Measurements from ENCODE around the gene GAS1.
A peak's percentile ranks its signal among the peaks of the same experiment; 100 is the strongest.

The GAS1 gene

DNA sequence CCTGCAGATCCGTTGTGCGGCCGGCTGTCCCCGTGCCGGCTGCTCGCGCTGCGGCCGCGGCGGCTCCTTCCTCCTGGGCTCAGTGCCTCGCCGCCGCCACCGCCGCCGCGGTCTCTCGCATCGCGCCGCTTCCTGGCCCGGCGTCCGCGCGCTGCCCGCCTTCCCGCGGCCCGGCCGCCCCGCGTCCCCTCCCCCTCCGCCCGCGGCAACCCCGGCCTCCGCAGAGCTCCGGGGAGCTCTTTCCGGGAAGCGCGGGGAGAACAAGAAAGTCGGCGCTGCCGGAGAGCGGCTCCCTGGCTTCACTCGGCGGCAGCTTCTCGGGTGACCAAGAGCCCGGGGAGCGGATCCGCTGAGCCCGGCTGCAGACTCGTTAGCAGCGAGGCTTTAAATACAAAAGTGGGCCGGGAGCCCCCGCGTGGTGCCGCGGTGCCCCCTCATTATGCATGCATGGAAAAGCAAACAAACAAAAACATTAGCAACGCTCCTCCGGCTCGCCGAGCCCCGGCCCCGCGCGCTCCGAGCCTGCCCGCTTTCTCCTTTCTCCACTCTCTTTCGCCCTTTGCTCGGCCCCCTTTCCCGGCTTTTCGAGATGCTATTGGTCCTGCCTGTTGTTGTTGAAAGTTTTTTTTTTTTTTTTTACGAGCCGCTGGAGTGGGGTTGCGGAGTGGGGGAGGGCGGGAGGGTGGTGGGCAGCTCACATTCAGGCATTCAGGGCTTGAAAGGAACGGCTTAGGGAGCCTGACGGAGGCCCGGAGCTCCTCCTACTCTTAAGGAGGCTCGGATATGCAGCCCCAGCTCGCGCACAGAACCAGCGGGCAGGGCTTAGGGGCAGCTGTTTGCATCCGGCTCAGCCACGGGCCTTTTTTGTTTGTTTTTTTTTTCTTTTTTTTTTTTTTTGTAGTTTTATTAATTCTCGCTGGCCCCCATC is at the start of gene GAS1:
GAS1 (minus strand) TSS at position 361 of the 928 bp plus-strand sequence. CDS start 727 bp downstream, outside the sequence.
- peaks cover 21% of the 10 kb centered on the region for H3K4me1 Mint-ChIP-seq (ENCODE audit: low read depth)
- no peaks in the 10 kb centered on the region for H3K9me3 Mint-ChIP-seq (ENCODE audit: low read depth)
- H3K27ac Mint-ChIP-seq, result no peak within 1 kb of the TSS
- peaks cover 24% of the 10 kb centered on the region for H3K27me3 Mint-ChIP-seq
- peaks cover 3% of the 10 kb centered on the region for H3K36me3 Mint-ChIP-seq
- H3K4me3 Mint-ChIP-seq, result peak within 1 kb of the TSS; percentile 87

- Mint-ChIP-seq H3K27ac (no peak overlapping the region), H3K27me3 (peaks cover 3% of the 10 kb centered on the region), H3K4me1 (ENCODE audit: low read depth) (no peaks in the 10 kb centered on the region), H3K9me3 (ENCODE audit: low read depth) (no peaks in the 10 kb centered on the region), H3K4me3 (no peak overlapping the region), H3K36me3 (no peaks in the 10 kb centered on the region)
Measured at GRCh38 chr9:86994231-86994630, 46.9 kb upstream of the GAS1 start.

DNA sequence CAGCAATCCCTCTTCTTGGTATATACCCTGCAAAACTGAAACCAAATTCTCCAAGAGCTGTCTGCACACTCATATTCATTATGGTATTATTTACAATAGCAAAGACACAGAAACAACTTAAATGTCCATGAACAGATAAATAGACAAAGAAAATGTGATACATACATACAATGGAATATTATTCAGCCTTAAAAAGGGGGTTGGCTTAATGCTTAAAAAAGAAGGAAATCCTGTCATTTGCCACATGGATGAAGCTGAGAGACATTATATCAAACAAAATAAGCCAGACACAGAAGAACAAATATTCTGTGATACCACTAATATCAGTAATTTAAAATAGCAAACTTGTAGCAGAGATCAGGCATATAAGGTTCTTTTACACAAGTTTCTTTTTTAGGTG is 46.5 kb upstream of the GAS1 start:
- Mint-ChIP-seq H3K9me3 (ENCODE audit: low read depth) (no peaks in the 10 kb centered on the region), H3K27ac (no peak overlapping the region), H3K27me3 (peaks cover 3% of the 10 kb centered on the region), H3K4me3 (no peak overlapping the region), H3K4me1 (ENCODE audit: low read depth) (no peaks in the 10 kb centered on the region), H3K36me3 (no peaks in the 10 kb centered on the region)

DNA sequence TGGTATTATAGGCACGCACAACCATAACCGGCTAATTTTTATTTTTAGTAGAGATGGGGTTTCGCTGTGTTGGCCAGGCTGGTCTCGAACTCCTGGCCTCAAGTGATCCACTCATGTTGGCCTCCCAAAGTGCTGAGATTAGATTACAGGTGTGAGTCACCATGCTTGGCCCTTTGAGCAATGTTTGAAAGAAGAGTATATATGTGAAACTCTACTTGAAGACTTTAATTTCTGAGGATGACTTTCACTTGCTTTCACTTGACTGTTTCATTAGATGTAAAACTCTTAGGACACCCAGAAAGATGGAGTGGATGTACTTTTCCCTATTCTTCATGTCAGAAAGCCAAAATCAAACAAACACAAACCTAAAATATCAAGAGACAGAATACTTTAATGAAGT is 43.8 kb upstream of the GAS1 start:
- Mint-ChIP-seq H3K9me3 (ENCODE audit: low read depth) (no peaks in the 10 kb centered on the region), H3K27ac (no peak overlapping the region), H3K4me3 (no peak overlapping the region), H3K4me1 (ENCODE audit: low read depth) (no peaks in the 10 kb centered on the region), H3K36me3 (no peaks in the 10 kb centered on the region), H3K27me3 (peaks cover 5% of the 10 kb centered on the region)

DNA sequence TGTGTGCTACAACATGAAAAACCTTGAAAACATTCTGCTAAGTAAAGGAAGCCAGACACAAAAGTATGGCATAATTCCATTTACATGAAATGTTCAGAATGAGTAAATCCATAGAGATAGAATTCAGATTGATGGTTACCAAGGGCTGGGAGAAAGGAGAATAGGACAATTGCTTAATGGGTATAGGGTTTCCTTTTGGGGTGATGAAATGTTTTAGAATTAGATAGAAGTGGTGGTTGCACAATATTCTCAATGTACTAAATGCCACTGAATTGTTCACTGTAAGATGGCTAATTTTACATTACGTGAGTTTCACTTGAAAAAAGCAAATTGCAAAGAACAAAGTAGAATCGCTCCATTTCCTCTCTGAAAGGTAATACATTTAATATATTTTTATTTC is 43.0 kb upstream of the GAS1 start:
- no peak overlapping the region for H3K27ac Mint-ChIP-seq
- peaks cover 5% of the 10 kb centered on the region for H3K27me3 Mint-ChIP-seq
- no peaks in the 10 kb centered on the region for H3K36me3 Mint-ChIP-seq
- no peaks in the 10 kb centered on the region for H3K9me3 Mint-ChIP-seq (ENCODE audit: low read depth)
- H3K4me1 Mint-ChIP-seq (ENCODE audit: low read depth), result no peaks in the 10 kb centered on the region
- H3K4me3 Mint-ChIP-seq, result no peak overlapping the region

- H3K4me3 Mint-ChIP-seq, result no peak overlapping the region
- H3K4me1 Mint-ChIP-seq (ENCODE audit: low read depth), result no peaks in the 10 kb centered on the region
- no peak overlapping the region for H3K27ac Mint-ChIP-seq
Measured at GRCh38 chr9:86987900-86988299, 40.6 kb upstream of the GAS1 start.

GRCh38 chr9:86985132-86985647 is 37.9 kb upstream of the GAS1 start:
- H3K27me3 Mint-ChIP-seq, result peaks cover 6% of the 10 kb centered on the region
- H3K27ac Mint-ChIP-seq, result no peak overlapping the region
- H3K36me3 Mint-ChIP-seq, result no peaks in the 10 kb centered on the region
- H3K4me1 Mint-ChIP-seq (ENCODE audit: low read depth), result no peaks in the 10 kb centered on the region
- no peak overlapping the region for H3K4me3 Mint-ChIP-seq
- no peaks in the 10 kb centered on the region for H3K9me3 Mint-ChIP-seq (ENCODE audit: low read depth)

More at GRCh38 chr9:86987900-86988299, 40.6 kb upstream of the GAS1 start:
- Mint-ChIP-seq H3K27me3 (peaks cover 5% of the 10 kb centered on the region), H3K9me3 (ENCODE audit: low read depth) (no peaks in the 10 kb centered on the region), H3K36me3 (no peaks in the 10 kb centered on the region)

DNA sequence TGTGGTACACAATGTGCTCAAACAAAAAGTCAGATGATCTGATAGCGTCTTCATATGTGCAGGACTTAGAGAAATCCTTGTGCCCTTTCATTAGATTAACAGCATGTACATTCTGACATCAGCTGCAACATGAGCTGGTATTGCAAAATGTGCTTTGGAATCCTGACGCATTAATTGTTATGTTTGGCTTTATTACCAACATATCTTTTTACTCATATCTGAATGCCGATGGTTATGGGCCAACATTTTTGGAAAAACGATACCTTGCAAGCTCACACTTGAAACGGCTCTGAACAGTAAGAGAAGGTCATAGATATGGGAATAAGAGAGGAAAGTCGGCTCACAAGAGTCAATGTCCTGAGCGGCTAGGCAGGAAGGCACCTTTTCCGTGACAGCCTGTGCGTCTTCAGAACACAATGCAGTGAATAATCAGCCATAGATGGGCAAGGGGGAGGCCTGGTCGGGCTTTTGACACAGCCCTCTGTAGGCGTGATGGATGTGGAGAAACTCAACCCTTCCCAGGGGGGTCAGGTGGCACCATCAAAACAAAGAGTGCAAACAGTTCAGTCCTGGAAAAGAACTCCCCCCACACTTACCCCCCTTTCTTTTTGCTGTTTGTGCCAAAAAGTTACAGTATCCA is 36.4 kb upstream of the GAS1 start:
- peaks cover 7% of the 10 kb centered on the region for H3K27me3 Mint-ChIP-seq
- H3K4me1 Mint-ChIP-seq (ENCODE audit: low read depth), result no peaks in the 10 kb centered on the region
- H3K36me3 Mint-ChIP-seq, result no peaks in the 10 kb centered on the region
- H3K4me3 Mint-ChIP-seq, result no peak overlapping the region
- no peak overlapping the region for H3K27ac Mint-ChIP-seq
- no peaks in the 10 kb centered on the region for H3K9me3 Mint-ChIP-seq (ENCODE audit: low read depth)

DNA sequence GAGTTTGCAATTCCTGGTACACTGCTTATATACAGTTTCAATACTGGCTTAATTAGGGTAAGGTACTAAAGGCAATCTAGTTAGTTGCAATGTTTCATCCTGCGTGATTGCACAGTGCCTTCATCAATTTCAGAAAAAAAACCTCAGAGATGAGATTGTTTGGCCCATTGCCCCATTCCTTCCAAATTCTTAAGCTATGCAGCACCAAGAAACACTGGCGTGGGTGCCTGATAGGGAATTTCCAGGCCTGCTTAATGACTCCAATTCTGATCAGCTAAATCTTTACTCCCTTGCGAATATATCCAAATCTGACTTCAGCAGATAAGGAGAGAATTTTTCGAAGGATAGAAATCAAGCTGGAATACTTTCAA is 35.9 kb upstream of the GAS1 start:
- Mint-ChIP-seq H3K27ac (no peak overlapping the region), H3K9me3 (ENCODE audit: low read depth) (no peaks in the 10 kb centered on the region), H3K36me3 (no peaks in the 10 kb centered on the region), H3K27me3 (peaks cover 10% of the 10 kb centered on the region), H3K4me3 (no peak overlapping the region), H3K4me1 (ENCODE audit: low read depth) (no peaks in the 10 kb centered on the region)

GRCh38 chr9:86980802-86981201 is 33.5 kb upstream of the GAS1 start:
- no peaks in the 10 kb centered on the region for H3K4me1 Mint-ChIP-seq (ENCODE audit: low read depth)
- peaks cover 11% of the 10 kb centered on the region for H3K27me3 Mint-ChIP-seq
- H3K4me3 Mint-ChIP-seq, result no peak overlapping the region
- H3K27ac Mint-ChIP-seq, result no peak overlapping the region
- H3K36me3 Mint-ChIP-seq, result no peaks in the 10 kb centered on the region
- H3K9me3 Mint-ChIP-seq (ENCODE audit: low read depth), result no peaks in the 10 kb centered on the region

DNA sequence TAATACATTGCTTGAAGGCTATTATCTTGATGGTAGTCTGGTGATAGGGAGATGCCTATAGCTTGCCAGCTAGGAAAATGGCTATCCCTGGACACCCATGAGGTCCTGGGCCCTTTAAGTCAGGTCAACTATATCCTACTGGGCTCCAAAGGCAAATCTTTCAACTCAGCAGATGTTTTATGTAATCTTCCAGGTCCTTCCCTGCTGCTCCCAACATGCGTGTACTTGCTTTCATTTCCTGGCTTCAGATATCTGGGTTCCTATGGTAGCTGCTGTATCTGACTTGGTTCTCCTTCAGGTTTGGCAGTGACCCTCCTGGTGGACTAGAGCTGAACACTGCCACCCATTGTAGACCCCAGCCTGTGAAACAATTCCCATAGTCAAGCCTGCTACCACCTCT is 32.4 kb upstream of the GAS1 start:
- peaks cover 11% of the 10 kb centered on the region for H3K27me3 Mint-ChIP-seq

DNA sequence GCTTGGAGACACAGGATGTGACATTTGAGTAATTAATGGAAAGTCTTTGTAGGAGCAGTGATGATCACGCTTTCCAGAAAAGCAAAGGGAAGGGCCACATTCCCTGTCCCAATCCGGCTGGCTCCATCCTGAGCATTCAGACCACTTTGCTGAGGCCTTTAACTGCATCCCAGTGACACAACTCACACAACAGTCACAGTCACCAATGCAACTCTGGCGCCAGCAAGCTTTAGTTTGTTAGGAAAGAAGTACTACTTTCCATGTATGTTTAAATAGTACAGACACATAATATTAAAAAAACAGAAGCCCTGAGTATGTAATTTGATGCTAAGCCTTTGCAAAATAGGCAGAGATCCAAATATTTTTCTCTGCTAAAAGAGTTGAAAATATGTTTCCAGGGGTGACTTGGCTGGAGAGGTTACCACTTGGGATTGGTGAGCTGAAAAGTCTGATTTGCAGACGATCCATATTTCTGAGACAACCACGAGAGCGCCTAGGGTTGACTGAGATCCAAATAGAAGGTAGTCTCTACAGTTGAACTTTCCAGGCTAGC is 31.7 kb upstream of the GAS1 start:
- Mint-ChIP-seq H3K4me3 (no peak overlapping the region), H3K9me3 (ENCODE audit: low read depth) (no peaks in the 10 kb centered on the region), H3K27me3 (peaks cover 11% of the 10 kb centered on the region), H3K36me3 (no peaks in the 10 kb centered on the region), H3K27ac (no peak overlapping the region), H3K4me1 (ENCODE audit: low read depth) (no peaks in the 10 kb centered on the region)

More for the DNA sequence above, 32.4 kb upstream of the GAS1 start:
- Mint-ChIP-seq H3K9me3 (ENCODE audit: low read depth) (no peaks in the 10 kb centered on the region), H3K4me3 (no peak overlapping the region), H3K4me1 (ENCODE audit: low read depth) (no peaks in the 10 kb centered on the region), H3K27ac (no peak overlapping the region), H3K36me3 (no peaks in the 10 kb centered on the region)

- Mint-ChIP-seq H3K4me1 (ENCODE audit: low read depth) (no peaks in the 10 kb centered on the region), H3K36me3 (no peaks in the 10 kb centered on the region)
Measured at GRCh38 chr9:86978413-86978812, 31.1 kb upstream of the GAS1 start.

DNA sequence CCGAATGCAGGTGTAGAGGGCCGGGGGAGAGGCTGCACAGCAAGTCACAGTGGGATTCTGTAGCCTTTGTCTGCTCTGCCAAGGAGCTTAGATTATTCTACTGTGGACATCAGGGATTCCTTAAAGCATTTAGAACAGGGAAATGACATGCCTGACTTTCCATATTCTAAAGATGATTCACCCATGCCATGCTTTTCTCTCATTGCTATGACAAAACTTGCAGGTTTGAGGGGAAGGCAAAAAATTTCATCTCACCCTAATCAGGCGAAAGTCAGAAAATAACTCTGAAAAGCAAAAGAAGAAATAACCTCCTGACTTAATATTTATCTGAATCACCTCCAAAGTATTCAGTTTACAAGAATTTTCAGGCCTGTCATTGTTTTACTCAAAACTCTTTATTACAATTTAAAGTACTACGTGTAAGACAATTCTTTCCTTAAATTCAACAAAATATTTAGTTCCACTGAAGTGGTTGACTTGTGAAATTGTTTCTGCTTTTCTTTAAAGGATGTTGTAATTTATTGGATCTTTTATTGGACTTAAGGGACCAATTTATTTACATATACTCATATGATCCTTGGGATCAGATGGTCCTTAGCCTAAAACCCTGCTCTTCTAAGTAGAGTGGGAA is 30.0 kb upstream of the GAS1 start:
- Mint-ChIP-seq H3K27me3 (peaks cover 17% of the 10 kb centered on the region), H3K9me3 (ENCODE audit: low read depth) (no peaks in the 10 kb centered on the region), H3K27ac (no peak overlapping the region), H3K4me1 (ENCODE audit: low read depth) (no peaks in the 10 kb centered on the region), H3K36me3 (no peaks in the 10 kb centered on the region), H3K4me3 (no peak overlapping the region)

More at GRCh38 chr9:86978413-86978812, 31.1 kb upstream of the GAS1 start:
- H3K9me3 Mint-ChIP-seq (ENCODE audit: low read depth), result no peaks in the 10 kb centered on the region
- peaks cover 14% of the 10 kb centered on the region for H3K27me3 Mint-ChIP-seq
- no peak overlapping the region for H3K4me3 Mint-ChIP-seq
- H3K27ac Mint-ChIP-seq, result no peak overlapping the region

- Mint-ChIP-seq H3K4me3 (no peak overlapping the region), H3K36me3 (no peaks in the 10 kb centered on the region), H3K27ac (no peak overlapping the region), H3K4me1 (ENCODE audit: low read depth) (no peaks in the 10 kb centered on the region), H3K9me3 (ENCODE audit: low read depth) (no peaks in the 10 kb centered on the region), H3K27me3 (peaks cover 15% of the 10 kb centered on the region)
Measured at GRCh38 chr9:86975606-86976005, 28.3 kb upstream of the GAS1 start.

Measured in activated naive CD8-positive, alpha-beta T cell (primary cell).